Measurements from ENCODE around the gene CNPY1.

DNA sequence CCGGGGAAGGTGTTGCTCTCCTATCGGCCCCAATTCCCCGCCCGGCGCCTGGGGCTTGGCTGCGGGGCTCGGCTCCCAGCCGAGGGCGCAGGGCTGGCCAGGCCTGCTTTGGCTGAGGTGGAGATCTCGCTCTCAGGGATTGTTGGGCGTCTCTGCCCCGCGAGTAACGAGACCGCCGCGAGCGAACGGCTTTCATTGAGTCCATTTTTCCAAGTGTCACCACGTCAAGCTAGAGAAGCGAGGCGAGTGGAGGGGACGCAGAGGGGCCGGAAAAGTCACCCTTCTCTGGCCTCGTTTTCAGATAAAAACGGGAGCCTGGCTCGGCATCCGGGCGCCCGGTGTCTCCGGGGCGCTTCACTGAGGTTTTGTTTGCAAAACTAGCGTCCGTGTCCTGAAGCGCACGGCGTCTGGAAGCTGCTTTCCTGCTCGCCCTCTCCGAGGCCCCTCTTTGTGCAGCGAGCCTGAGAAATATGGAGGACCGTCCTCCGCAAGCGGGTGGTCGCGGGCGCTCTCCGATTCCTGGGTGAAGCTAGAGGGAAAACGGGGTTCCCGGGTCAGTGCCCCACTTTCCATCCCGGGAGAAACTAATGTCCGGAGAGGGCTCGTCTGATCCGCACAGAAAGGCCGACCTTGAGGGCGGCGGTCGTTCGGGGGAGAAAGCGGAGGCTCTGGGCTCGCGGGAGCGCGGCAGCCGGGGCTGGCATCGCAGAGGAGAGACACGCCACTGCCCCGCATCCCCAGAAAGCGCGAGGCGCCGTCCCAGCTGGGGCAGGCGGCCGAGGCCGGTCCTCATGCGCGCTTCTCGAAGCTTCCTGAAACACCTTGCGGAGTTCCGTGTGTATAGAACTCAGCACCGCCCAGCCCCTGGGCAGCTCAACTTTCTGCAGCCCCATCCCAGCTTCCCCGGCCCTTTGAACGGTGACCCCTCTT is 91.9 kb downstream of the CNPY1 start:
- TF ChIP-seq, protein P1, sequence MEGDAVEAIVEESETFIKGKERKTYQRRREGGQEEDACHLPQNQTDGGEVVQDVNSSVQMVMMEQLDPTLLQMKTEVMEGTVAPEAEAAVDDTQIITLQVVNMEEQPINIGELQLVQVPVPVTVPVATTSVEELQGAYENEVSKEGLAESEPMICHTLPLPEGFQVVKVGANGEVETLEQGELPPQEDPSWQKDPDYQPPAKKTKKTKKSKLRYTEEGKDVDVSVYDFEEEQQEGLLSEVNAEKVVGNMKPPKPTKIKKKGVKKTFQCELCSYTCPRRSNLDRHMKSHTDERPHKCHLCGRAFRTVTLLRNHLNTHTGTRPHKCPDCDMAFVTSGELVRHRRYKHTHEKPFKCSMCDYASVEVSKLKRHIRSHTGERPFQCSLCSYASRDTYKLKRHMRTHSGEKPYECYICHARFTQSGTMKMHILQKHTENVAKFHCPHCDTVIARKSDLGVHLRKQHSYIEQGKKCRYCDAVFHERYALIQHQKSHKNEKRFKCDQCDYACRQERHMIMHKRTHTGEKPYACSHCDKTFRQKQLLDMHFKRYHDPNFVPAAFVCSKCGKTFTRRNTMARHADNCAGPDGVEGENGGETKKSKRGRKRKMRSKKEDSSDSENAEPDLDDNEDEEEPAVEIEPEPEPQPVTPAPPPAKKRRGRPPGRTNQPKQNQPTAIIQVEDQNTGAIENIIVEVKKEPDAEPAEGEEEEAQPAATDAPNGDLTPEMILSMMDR (conservative IDR thresholded peaks at IDR 0.05), result no peak
- TF ChIP-seq ZFX (IDR thresholded peaks at IDR 0.05), result no peak

Data from C4-2B (cell line).